Hematopoietic multipotent progenitor cell treated with erythropoietin and hydrocortisone succinate and interleukin-3 and kit ligand, for 15 days (in vitro differentiated cells): ENCODE measurements around the gene QRICH2.
"Not testable (repeated sequence)": the region's sequence is repeated elsewhere in the genome, so short reads cannot be mapped to it uniquely, and the experiment has no call there.

ENCODE experiments used
- DNase-seq: peaks from one replicate; pipeline ENCODE4 v3.0.0-alpha.2; 2015; ENCODE audit warnings: low spot score

QRICH2 gene

DNA sequence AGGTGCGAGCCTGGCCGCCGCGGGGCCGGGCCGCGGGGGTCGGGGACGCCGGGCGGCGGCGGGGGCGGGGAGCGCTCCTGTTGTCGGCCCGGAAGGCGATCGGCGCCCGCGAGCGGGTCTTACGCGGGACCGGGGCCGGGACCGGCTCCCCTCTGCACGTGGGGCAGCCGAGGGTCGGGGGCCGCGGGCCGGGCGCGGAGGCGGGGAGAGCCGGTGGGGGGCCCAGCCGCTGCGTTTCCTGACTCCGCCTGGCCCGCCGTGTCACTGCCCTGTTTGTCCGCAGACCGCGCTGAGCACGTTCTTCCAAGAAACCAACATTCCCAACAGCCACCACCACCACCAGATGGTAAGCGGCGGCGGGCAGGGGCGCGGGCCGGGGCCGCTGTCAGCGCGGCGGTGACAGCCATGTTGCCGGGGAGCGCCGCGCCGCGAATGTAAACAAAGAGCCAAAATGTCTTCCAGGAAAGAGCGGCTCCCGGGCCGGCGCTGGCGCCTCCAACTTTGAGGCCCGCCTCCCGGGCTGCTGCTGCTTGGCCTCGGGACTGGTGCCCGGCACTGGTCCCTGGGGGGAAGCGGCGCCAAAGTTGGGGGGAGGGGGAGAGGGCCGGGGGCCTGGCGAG is 42.3 kb downstream of the QRICH2 start:
- peak; percentile 48 for DNase-seq

- peak; percentile 98 for DNase-seq
Measured at GRCh38 chr17:76264755-76265623, 43.1 kb downstream of the QRICH2 start, which contains the start of gene UBALD2. Gene UBALD2, plus strand, starts transcription at chr17:76265348. Its CDS starts 158 bp downstream, at chr17:76265506.

DNA sequence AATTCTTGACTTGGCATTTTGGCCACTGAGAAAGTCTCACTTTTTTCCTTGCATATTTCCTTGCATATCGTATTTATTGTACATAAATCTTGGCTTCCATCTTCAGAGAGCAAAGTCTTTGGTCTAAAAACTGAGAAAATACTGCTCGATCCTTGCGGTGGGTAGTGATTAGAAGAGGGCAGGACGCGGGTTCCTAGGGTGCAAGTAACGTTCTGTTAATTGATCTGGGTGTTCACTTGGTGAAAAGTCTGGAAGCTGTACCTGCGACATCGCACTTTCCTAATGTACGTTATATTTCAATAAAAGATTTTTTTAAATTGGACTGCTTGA is 43.7 kb downstream of the QRICH2 start:
- no peak for DNase-seq

DNA sequence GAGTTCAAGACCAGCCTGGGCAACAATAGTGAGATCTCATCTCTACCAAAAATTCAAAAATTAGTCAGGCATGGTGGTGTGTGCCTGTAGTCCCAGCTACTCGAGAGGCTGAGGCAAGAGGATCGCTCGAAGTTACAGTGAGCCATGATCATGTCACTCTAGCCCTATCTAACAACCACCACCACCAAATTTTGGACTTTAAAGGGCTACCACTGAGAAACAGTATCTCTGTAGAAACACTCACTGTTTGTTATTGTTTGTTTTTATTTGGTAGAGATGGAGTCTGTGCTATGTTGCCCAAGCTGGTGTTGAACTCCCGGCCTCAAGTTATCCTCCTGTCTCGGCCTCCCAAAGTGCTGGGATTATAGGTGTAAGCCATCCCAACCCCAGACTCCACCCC is 44.2 kb downstream of the QRICH2 start:
- no peak for DNase-seq

- DNase-seq, result no peak
Measured at GRCh38 chr17:76262732-76263344, 45.2 kb downstream of the QRICH2 start.

GRCh38 chr17:76261421-76262215 is 46.5 kb downstream of the QRICH2 start:
- DNase-seq, result no peak

DNA sequence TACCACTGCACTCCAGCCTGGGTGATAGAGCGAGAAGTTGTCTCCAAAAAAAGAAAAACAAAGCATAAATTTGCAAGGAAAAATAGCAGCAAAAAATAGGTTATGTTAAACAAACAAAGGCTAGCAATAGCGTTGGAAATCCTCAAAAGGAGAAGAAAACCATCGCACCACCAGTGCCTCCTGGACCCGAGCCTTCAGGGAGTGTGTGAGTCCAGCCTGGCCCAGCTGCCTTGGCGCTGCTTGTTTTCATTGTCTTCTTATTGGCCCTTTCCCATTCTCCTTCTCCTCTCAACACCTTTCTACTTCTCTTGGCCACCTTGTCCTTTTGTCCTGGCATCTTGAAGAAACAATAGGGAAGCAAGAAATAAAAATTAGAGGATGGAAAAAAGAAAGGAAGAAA is 47.4 kb downstream of the QRICH2 start:
- DNase-seq, result no peak

DNA sequence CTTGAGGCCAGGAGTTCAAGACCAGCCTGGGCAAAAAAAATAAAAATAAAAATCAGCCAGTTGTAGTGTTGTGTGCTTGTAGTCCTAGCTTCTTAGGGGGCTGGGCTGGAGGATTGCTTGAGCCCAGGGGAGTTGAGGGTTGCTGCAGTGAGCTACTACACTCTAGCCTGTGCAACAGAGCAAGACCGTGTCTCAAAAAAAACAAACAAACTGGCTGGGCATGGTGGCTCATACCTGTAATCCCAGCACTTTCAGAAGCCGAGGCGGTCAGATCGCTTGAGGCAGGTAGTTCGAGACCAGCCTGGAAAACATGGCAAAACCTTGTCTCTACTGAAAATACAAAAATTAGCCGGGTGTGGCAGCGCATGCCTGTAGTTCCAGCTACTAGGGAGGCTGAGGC is 47.9 kb downstream of the QRICH2 start:
- DNase-seq, result no peak

DNA sequence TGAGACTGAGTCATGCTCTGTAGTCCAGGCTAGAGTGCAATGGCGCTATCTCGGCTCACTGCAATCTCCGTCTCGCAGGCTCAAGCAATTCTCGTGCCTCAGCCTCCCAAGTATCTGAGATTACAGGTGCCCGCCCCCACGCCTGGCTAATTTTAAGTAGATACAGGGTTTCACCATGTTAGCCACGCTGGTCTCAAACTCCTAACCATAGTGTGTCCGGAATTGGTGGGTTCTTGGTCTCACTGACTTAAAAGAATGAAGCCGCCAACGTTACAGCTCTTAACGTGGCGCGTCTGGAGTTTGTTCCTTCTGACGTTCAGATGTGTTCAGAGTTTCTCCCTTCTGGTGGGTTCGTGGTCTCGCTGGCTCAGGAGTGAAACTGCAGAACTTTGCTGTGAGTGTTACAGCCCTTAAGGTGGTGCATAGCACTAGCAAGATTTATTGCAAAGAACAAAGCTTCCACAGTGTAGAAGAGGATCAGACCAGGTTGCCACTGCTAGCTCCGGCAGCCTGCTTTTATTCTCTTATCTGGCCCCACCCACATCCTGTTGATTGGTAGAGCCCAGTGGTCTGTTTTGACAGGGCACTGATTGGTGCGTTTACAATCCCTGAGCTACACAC is 51.5 kb downstream of the QRICH2 start:
- not testable (repeated sequence) for DNase-seq

DNA sequence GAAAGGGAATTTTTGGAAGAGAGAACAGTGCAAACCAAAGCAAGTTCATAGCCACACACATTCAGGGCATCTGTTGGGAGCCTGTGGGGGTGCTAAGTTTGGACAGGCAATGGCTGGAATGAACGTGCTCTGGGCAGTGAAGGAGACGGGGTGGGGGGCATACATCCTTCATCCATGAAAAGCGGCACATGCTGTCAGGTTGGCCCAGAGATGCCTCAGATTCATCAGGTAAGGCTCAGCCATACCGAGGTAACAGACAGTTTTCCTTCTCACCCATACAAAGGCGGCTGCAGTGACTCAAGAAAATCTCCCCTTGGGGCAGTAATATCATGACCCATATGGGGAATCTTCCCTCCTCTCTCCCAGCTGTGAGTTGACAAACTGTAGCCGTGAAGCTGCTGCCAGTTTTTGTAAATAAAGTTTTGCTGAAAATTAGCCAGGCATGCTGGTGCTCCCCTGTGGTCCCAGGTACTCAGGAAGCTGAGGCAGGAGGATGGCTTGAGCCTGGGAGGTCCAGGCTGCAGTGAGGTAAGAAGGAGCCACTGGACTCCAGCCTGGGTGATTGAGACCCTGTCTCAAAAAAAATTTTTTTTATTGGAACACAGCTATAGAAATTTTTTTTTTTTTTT is 52.2 kb downstream of the QRICH2 start:
- no peak for DNase-seq

DNA sequence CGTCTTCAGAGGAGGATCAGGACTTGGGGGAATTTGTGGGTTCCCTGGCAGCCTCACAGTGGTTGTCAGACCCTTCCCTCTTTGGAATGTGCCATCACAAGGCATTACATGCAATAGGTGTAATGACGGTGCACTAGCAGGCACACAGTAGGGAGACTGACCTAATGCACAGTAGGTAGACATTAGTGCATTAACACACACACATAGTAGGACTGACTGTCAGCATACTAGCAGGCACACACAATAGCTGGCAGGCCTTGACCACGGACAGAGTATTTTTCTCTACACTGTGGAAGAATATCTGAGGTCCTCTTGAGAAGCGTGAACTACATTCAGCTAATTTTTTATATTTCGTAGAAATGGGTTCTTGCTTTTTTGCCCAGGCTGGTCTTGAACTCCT is 53.8 kb downstream of the QRICH2 start:
- no peak for DNase-seq

- no peak for DNase-seq
Measured at GRCh38 chr17:76253841-76254240, 54.2 kb downstream of the QRICH2 start.

GRCh38 chr17:76252967-76253766 is 54.9 kb downstream of the QRICH2 start:
- DNase-seq, result not testable (repeated sequence)

DNA sequence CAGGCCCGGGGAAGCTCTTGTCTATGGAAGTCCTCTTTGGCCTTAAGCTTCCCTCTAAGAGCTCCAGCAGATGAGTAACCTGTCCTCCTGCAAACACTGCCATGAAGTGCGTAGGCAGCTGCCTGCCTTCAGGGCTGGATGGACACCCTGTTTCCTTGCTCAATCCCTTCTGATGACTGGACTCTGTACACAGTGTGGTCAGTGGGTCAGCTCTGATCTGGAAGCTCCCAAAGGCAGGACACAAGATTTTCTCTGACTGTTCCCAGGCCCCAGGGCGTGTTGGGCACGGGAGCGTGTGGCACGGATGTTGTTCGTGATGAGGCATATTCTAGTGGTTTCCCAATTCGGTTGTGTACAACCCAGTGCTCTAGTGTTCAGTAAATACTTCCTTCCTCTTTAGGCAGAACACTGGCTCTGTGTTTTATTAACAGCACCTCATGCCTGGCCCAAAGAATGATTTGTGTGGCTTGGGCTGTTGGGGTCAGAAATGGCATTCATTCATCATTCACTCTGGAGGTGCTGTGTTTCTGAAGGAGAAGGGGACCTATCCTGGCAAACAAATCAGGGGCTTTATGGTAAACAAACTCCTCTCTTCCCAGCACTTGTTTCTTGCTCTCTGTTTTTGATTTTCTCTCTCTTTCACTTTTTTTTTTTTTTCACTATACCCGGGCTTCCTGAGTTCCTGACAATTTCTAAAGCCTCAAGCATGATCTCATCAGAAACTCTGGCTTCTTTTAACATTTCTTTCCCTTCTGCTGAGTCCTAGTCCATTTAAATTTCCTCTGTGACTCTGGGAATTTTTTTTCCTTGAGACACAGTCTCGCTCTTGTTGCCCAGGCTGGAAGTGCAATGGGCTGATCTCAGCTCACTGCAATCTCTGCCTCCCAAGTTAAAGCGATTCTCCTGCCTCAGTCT is 55.8 kb downstream of the QRICH2 start:
- no peak for DNase-seq

GRCh38 chr17:76251478-76252039 is 56.5 kb downstream of the QRICH2 start:
- DNase-seq, result no peak

GRCh38 chr17:76250141-76250540 is 57.9 kb downstream of the QRICH2 start:
- DNase-seq, result no peak

- DNase-seq, result no peak
Measured at GRCh38 chr17:76248013-76248782, 59.9 kb downstream of the QRICH2 start.

DNA sequence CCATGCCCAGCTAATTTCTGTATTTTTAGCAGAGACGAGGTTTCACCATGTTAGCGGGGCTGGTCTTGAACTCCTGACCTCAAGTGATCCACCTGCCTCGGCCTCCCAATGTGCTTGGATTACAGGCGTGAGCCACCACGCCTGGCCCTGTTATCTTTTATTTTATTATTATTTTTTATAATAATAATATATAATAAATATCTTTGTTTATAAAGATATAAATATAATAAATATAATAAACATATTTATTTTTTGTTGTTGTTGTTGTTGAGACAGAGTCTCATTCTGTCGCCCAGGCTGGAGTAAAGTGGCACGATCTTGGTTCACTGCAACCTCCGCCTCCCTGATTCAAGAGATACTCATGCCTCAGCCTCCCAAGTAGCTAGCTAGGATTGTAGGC is 60.8 kb downstream of the QRICH2 start:
- no peak for DNase-seq
